ENCODE results near the gene CADM1. TPM values are rescaled to one million over a fixed set of nuclear protein-coding genes. Genes with fewer than 3 reads are reported as not detected.

CADM1 gene
- total and polyA plus RNA-seq, 10 of the 15 experiments (the other 5 are each of a cell fraction or from before 2014, with no cell fraction given): 0.03 to 0.48 (median 0.15) TPM; not detected in 3

DNA sequence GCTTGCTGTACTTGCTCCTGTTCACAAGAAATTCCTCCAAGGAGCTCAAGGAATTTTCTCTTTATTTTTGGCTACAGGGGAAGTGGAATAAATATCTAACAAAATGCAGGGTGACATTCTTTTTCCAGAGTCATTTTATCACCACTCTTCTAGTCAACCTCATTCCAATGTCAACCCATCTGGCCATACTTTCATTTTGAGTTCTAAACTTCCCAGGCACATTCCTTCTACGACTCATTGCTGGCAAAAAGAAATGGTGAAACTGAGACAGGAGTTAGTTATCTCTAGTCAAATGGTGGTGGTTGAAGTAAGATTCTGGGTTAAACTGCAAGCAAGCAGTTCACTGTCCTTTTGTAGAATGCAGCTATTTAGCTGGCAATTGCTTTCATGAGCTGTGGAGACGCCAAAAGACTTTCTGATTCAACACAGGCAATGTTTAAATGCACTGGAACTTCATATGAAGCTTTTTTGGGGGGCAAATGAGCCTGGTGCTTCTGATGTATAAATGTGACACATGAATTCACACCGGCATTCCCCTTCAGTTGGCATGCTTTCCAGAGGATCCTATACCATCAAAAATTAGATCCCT, 304.6 kb downstream of the CADM1 start:
- H3K36me3 ChIP-seq (ENCODE audit: control insufficient read depth in 2 of 2, insufficient read depth in 2 of 2, low read length in 1 of 2): no peaks in the 10 kb centered on the region
- ChIA-PET RAD21 (ENCODE audit: unreplicated experiment) (no interaction called here), POLR2A (no interaction called here), SMC1A (ENCODE audit: uncharacterized antibody, unreplicated experiment) (no interaction called here), CTCF (no interaction called here)
- 41% methylated on average over 3 of the region's 3 CpGs for WGBS (ENCODE audit: insufficient coverage, insufficient replicate concordance, low lambda C conversion rate, missing lambda C conversion rate)
- H3K27ac ChIP-seq (ENCODE audit: control insufficient read depth, insufficient read depth): no peak overlapping the region
- no peak overlapping the region for H3K9ac ChIP-seq (ENCODE audit: control insufficient read depth, insufficient read depth, low read length)
- H3K79me2 ChIP-seq (ENCODE audit: control insufficient read depth, insufficient read depth, low read length): no peaks in the 10 kb centered on the region
- H3K4me2 ChIP-seq (ENCODE audit: control insufficient read depth, insufficient read depth): no peak overlapping the region
- H3K4me1 ChIP-seq (ENCODE audit: control insufficient read depth, insufficient read depth, low read length): peaks cover 5% of the 10 kb centered on the region; the same call in 1 of the 2 replicates
- ATAC-seq (no peak), FAIRE-seq (no peak), DNase-seq (ENCODE audit: low read depth, low spot score) (no peak)
- in situ Hi-C loops (cut with MboI): no loop called here
- intact Hi-C loops (cut with micrococcal nuclease; ENCODE audit: unreplicated experiment): no loop called here
- H2AFZ ChIP-seq (ENCODE audit: control insufficient read depth, low read depth, low read length): no peak overlapping the region
- no peaks in the 10 kb centered on the region for H3K9me3 ChIP-seq (replicated peaks; ENCODE audit: control insufficient read depth, insufficient read depth, low read length)
- no TSS peak for BruUV-seq (replicated peaks)
- H3K4me3 ChIP-seq: no peak overlapping the region
- peaks cover 0 to 3% of the 10 kb centered on the region in 2 experiments; a peak in 1 of 4 replicates for H3K27me3 ChIP-seq (replicated peaks in 1 of 2; ENCODE audit: control insufficient read depth in 2 of 2, insufficient read depth in 2 of 2, low read length in 1 of 2)
- no peaks in the 10 kb centered on the region for H4K20me1 ChIP-seq (ENCODE audit: control insufficient read depth, insufficient read depth)
- TF ChIP-seq, protein P1, sequence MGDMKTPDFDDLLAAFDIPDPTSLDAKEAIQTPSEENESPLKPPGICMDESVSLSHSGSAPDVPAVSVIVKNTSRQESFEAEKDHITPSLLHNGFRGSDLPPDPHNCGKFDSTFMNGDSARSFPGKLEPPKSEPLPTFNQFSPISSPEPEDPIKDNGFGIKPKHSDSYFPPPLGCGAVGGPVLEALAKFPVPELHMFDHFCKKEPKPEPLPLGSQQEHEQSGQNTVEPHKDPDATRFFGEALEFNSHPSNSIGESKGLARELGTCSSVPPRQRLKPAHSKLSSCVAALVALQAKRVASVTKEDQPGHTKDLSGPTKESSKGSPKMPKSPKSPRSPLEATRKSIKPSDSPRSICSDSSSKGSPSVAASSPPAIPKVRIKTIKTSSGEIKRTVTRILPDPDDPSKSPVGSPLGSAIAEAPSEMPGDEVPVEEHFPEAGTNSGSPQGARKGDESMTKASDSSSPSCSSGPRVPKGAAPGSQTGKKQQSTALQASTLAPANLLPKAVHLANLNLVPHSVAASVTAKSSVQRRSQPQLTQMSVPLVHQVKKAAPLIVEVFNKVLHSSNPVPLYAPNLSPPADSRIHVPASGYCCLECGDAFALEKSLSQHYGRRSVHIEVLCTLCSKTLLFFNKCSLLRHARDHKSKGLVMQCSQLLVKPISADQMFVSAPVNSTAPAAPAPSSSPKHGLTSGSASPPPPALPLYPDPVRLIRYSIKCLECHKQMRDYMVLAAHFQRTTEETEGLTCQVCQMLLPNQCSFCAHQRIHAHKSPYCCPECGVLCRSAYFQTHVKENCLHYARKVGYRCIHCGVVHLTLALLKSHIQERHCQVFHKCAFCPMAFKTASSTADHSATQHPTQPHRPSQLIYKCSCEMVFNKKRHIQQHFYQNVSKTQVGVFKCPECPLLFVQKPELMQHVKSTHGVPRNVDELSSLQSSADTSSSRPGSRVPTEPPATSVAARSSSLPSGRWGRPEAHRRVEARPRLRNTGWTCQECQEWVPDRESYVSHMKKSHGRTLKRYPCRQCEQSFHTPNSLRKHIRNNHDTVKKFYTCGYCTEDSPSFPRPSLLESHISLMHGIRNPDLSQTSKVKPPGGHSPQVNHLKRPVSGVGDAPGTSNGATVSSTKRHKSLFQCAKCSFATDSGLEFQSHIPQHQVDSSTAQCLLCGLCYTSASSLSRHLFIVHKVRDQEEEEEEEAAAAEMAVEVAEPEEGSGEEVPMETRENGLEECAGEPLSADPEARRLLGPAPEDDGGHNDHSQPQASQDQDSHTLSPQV (IDR thresholded peaks at IDR 0.05): no peak
- TF ChIP-seq, protein P2, sequence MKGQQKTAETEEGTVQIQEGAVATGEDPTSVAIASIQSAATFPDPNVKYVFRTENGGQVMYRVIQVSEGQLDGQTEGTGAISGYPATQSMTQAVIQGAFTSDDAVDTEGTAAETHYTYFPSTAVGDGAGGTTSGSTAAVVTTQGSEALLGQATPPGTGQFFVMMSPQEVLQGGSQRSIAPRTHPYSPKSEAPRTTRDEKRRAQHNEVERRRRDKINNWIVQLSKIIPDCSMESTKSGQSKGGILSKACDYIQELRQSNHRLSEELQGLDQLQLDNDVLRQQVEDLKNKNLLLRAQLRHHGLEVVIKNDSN (IDR thresholded peaks at IDR 0.05; ENCODE audit: borderline replicate concordance, extremely low read length, insufficient read depth, low read depth, low read length): no peak
- no peak for TF ChIP-seq CREB1 (IDR thresholded peaks at IDR 0.05; ENCODE audit: low read depth)
- TF ChIP-seq, protein P3, sequence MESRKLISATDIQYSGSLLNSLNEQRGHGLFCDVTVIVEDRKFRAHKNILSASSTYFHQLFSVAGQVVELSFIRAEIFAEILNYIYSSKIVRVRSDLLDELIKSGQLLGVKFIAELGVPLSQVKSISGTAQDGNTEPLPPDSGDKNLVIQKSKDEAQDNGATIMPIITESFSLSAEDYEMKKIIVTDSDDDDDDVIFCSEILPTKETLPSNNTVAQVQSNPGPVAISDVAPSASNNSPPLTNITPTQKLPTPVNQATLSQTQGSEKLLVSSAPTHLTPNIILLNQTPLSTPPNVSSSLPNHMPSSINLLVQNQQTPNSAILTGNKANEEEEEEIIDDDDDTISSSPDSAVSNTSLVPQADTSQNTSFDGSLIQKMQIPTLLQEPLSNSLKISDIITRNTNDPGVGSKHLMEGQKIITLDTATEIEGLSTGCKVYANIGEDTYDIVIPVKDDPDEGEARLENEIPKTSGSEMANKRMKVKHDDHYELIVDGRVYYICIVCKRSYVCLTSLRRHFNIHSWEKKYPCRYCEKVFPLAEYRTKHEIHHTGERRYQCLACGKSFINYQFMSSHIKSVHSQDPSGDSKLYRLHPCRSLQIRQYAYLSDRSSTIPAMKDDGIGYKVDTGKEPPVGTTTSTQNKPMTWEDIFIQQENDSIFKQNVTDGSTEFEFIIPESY (IDR thresholded peaks at IDR 0.05): no peak
- TF ChIP-seq, protein P4, sequence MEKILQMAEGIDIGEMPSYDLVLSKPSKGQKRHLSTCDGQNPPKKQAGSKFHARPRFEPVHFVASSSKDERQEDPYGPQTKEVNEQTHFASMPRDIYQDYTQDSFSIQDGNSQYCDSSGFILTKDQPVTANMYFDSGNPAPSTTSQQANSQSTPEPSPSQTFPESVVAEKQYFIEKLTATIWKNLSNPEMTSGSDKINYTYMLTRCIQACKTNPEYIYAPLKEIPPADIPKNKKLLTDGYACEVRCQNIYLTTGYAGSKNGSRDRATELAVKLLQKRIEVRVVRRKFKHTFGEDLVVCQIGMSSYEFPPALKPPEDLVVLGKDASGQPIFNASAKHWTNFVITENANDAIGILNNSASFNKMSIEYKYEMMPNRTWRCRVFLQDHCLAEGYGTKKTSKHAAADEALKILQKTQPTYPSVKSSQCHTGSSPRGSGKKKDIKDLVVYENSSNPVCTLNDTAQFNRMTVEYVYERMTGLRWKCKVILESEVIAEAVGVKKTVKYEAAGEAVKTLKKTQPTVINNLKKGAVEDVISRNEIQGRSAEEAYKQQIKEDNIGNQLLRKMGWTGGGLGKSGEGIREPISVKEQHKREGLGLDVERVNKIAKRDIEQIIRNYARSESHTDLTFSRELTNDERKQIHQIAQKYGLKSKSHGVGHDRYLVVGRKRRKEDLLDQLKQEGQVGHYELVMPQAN (conservative IDR thresholded peaks at IDR 0.05): no peak
- TF ChIP-seq, protein P5, sequence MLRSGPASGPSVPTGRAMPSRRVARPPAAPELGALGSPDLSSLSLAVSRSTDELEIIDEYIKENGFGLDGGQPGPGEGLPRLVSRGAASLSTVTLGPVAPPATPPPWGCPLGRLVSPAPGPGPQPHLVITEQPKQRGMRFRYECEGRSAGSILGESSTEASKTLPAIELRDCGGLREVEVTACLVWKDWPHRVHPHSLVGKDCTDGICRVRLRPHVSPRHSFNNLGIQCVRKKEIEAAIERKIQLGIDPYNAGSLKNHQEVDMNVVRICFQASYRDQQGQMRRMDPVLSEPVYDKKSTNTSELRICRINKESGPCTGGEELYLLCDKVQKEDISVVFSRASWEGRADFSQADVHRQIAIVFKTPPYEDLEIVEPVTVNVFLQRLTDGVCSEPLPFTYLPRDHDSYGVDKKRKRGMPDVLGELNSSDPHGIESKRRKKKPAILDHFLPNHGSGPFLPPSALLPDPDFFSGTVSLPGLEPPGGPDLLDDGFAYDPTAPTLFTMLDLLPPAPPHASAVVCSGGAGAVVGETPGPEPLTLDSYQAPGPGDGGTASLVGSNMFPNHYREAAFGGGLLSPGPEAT (IDR thresholded peaks at IDR 0.05; ENCODE audit: low read depth): no peak
- TF ChIP-seq NR2C2 (IDR thresholded peaks at IDR 0.05; ENCODE audit: borderline replicate concordance, control insufficient read depth, insufficient read length, low read depth): no peak
